HCT116 (cell line): ENCODE measurements around the gene SNX13. TPM values are rescaled to one million over a fixed set of nuclear protein-coding genes. Genes with fewer than 3 reads are reported as not detected.

Source experiments
- ATAC-seq: fragments of 200-7000 bp; cut with Tn5 transposase; 2 replicates; pipeline ENCODE4 v1.9.1; 2020; ENCODE audit warnings: mild to moderate bottlenecking, moderate library complexity
- BruUV-seq: library from RNA; stranded (reverse); fragments of 400-500 nt; replicated peaks from 2 replicates; lab custom pipeline; 2021; lab: Mats Ljungman, UMichigan
- CTCF ChIA-PET: fragments of 300-600 bp; sonication (Branson Sonifier 250); formaldehyde crosslinking; loops from one replicate; lab custom pipeline; 2021; ENCODE audit warnings: antibody characterized with exemption; lab: Charles Lee
- POLR2A ChIA-PET: fragments of 300-600, 350-600 bp; sonication (Branson Sonifier 250); formaldehyde crosslinking; loops from one replicate; lab custom pipeline; 2021; ENCODE audit warnings: antibody characterized with exemption; lab: Charles Lee
- RAD21 ChIA-PET, 2 experiments: fragments of 300-600 bp; sonication (Branson Sonifier 250); formaldehyde crosslinking; loops; one replicate each; lab custom pipeline; 2023; ENCODE audit warnings: low total read pairs in 2 of 2; ENCODE audit not compliant: uncharacterized antibody in 2 of 2, unreplicated experiment in 2 of 2, low non-redundant PET in 1 of 2; lab: Charles Lee
- DNase-seq: peaks from one replicate; pipeline ENCODE4 v3.0.0-alpha.2; 2010; ENCODE audit warnings: low read depth, low spot score
- H2AFZ ChIP-seq: fragments of 200-600 bp; shearing (Covaris generic), sonication (generic); 2 replicates; pipeline ENCODE4 v1.6.1; 2017; ENCODE audit warnings: low read depth, mixed run types, mixed read lengths, antibody characterized with exemption, low read length; ENCODE audit not compliant: poor library complexity, severe bottlenecking
- H3K27ac ChIP-seq: 2 replicates; pipeline ENCODE4 v1.5.1; 2012; ENCODE audit warnings: low read depth, low read length
- H3K27me3 ChIP-seq: fragments of 200-600 bp; sonication (generic); 2 replicates; pipeline ENCODE4 v1.6.1; 2016; ENCODE audit warnings: mixed run types, low read length, mixed read lengths; ENCODE audit not compliant: insufficient read depth
- H3K36me3 ChIP-seq, 2 experiments: fragments of 200-500 bp in 1 of 2; fragments of 200-600 bp in 1 of 2; sonication (Bioruptor generic) in 1 of 2; sonication (generic) in 1 of 2; 2 replicates each; pipeline versions ENCODE4 v1.5.1 to v1.6.1; 2014 to 2016; ENCODE audit warnings: low read length in 2 of 2, inconsistent platforms in 1 of 2, mixed read lengths in 1 of 2, mixed run types in 1 of 2; ENCODE audit not compliant: insufficient read depth in 2 of 2, control insufficient read depth in 1 of 2
- H3K4me1 ChIP-seq, 2 experiments: fragments of 200-600 bp in 1 of 2; sonication (generic) in 1 of 2; 2 replicates each; pipeline versions ENCODE4 v1.5.1 to v1.6.1; 2012 to 2017; ENCODE audit warnings: low read length in 2 of 2, inconsistent platforms in 1 of 2, mild to moderate bottlenecking in 1 of 2, mixed read lengths in 1 of 2, mixed run types in 1 of 2, moderate library complexity in 1 of 2; ENCODE audit not compliant: insufficient read depth in 2 of 2, control insufficient read depth in 1 of 2
- H3K4me2 ChIP-seq: fragments of 200-600 bp; sonication (generic); 2 replicates; pipeline ENCODE4 v1.6.1; 2017; ENCODE audit warnings: mixed run types, low read length, mixed read lengths
- H3K4me3 ChIP-seq, 2 experiments: fragments of 200-600 bp in 1 of 2; sonication (generic) in 1 of 2; replicated peaks in 1 of 2; 2 replicates each; pipeline ENCODE4 v1.5.1; 2011 to 2016; ENCODE audit warnings: low read length in 2 of 2, control low read depth in 1 of 2, low read depth in 1 of 2, mild to moderate bottlenecking in 1 of 2, mixed read lengths in 1 of 2, mixed run types in 1 of 2
- H3K79me2 ChIP-seq: fragments of 200-600 bp; sonication (generic); 2 replicates; pipeline ENCODE4 v1.6.1; 2017; ENCODE audit warnings: mild to moderate bottlenecking, mixed run types, low read length, moderate library complexity, mixed read lengths; ENCODE audit not compliant: insufficient read depth
- H3K9ac ChIP-seq: fragments of 200-600 bp; sonication (generic); 2 replicates; pipeline ENCODE4 v1.6.1; 2016; ENCODE audit warnings: low read length, mixed read lengths
- H3K9me2 ChIP-seq: fragments of 200-600 bp; sonication (generic), shearing (Covaris generic); 2 replicates; pipeline ENCODE4 v1.6.1; 2017; ENCODE audit warnings: mixed run types, mild to moderate bottlenecking, moderate library complexity; ENCODE audit not compliant: insufficient read depth
- H3K9me3 ChIP-seq, 2 experiments: fragments of 200-500 bp in 1 of 2; fragments of 200-600 bp in 1 of 2; sonication (Bioruptor generic) in 1 of 2; sonication (generic) in 1 of 2; 2 replicates each; pipeline ENCODE4 v1.6.1; 2014 to 2017; ENCODE audit warnings: low read length in 2 of 2, mixed read lengths in 2 of 2, inconsistent platforms in 1 of 2, low read depth in 1 of 2, mild to moderate bottlenecking in 1 of 2, mixed run types in 1 of 2, moderate library complexity in 1 of 2; ENCODE audit not compliant: control insufficient read depth in 1 of 2, insufficient read depth in 1 of 2
- H4K20me1 ChIP-seq: fragments of 200-600 bp; sonication (generic), shearing (Covaris generic); 2 replicates; pipeline ENCODE4 v1.6.1; 2017; ENCODE audit warnings: mixed run types, mild to moderate bottlenecking, moderate library complexity; ENCODE audit not compliant: insufficient read depth
- CBX3 ChIP-seq: IDR thresholded peaks from 2 replicates; pipeline ENCODE4 v1.6.1; 2012; ENCODE audit warnings: low read depth
- ELF1 ChIP-seq: IDR thresholded peaks from 2 replicates; pipeline ENCODE4 v1.6.1; 2012; ENCODE audit warnings: low read depth, borderline replicate concordance
- FOSL1 ChIP-seq: IDR thresholded peaks from 2 replicates; pipeline ENCODE4 v1.6.1; 2012; ENCODE audit warnings: low read depth
- MAX ChIP-seq: IDR thresholded peaks from 2 replicates; pipeline ENCODE4 v1.6.1; 2012
- POLR2A ChIP-seq: IDR thresholded peaks from 2 replicates; pipeline ENCODE4 v1.7.0; 2011; ENCODE audit warnings: borderline replicate concordance; ENCODE audit not compliant: insufficient read depth, insufficient read length; ENCODE audit errors: extremely low read depth
- SRF ChIP-seq: IDR thresholded peaks from 2 replicates; pipeline ENCODE4 v1.6.1; 2012; ENCODE audit warnings: low read depth
- YY1 ChIP-seq: IDR thresholded peaks from 2 replicates; pipeline ENCODE4 v1.6.1; 2011; ENCODE audit warnings: low read length, low read depth, moderate library complexity, mild to moderate bottlenecking; ENCODE audit not compliant: insufficient replicate concordance; ENCODE audit errors: extremely low read depth
- ZFX ChIP-seq: fragments of 450-650 bp; IDR thresholded peaks from 2 replicates; pipeline ENCODE4 v1.6.1; 2017
- intact Hi-C: fragments of 100-400 bp; cut with micrococcal nuclease; formaldehyde crosslinking; loops from 2 replicates; pipeline ENCODE4 v1.10.0; 2022
- total RNA-seq: library from RNA; stranded (reverse); gene quantifications from one replicate; pipeline ENCODE4 v1.2.1, GENCODE V29; 2021; ENCODE audit not compliant: unreplicated experiment
- TF ChIP-seq, protein P1 (sequence below): IDR thresholded peaks from 2 replicates; pipeline ENCODE4 v1.6.1; 2012
- TF ChIP-seq, protein P2 (sequence below): IDR thresholded peaks from 2 replicates; pipeline ENCODE4 v1.6.1; 2011; ENCODE audit warnings: mild to moderate bottlenecking, low read length, moderate library complexity; ENCODE audit not compliant: insufficient replicate concordance; ENCODE audit errors: extremely low read depth

SNX13 gene
- total RNA-seq, 1 experiment from 2014 or later, result 33.4 TPM

- Histone ChIP-seq H3K36me3 (no peaks in the 10 kb centered on the region), H3K9me3 (no peaks in the 10 kb centered on the region), H3K4me3 (no peak overlapping the region), H3K9me2 (no peaks in the 10 kb centered on the region), H2AFZ (no peak overlapping the region), H3K27me3 (no peaks in the 10 kb centered on the region), H3K9ac (no peak overlapping the region), H3K27ac (no peak overlapping the region), H3K79me2 (no peaks in the 10 kb centered on the region), H4K20me1 (no peaks in the 10 kb centered on the region), H3K4me1 (no peaks in the 10 kb centered on the region), H3K4me2 (no peak overlapping the region)
- TF ChIP-seq, protein P1, sequence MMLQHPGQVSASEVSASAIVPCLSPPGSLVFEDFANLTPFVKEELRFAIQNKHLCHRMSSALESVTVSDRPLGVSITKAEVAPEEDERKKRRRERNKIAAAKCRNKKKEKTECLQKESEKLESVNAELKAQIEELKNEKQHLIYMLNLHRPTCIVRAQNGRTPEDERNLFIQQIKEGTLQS, result no peak
- TF ChIP-seq ZFX (no peak), ELF1 (no peak), MAX (no peak), FOSL1 (no peak), POLR2A (no peak), CBX3 (no peak), YY1 (no peak), SRF (no peak)
- TF ChIP-seq, protein P2, sequence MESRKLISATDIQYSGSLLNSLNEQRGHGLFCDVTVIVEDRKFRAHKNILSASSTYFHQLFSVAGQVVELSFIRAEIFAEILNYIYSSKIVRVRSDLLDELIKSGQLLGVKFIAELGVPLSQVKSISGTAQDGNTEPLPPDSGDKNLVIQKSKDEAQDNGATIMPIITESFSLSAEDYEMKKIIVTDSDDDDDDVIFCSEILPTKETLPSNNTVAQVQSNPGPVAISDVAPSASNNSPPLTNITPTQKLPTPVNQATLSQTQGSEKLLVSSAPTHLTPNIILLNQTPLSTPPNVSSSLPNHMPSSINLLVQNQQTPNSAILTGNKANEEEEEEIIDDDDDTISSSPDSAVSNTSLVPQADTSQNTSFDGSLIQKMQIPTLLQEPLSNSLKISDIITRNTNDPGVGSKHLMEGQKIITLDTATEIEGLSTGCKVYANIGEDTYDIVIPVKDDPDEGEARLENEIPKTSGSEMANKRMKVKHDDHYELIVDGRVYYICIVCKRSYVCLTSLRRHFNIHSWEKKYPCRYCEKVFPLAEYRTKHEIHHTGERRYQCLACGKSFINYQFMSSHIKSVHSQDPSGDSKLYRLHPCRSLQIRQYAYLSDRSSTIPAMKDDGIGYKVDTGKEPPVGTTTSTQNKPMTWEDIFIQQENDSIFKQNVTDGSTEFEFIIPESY, result no peak
- DNase-seq (no peak), ATAC-seq (no peak)
- no TSS peak for BruUV-seq
- intact Hi-C loops, result no loop called here
- RAD21 ChIA-PET, result no interaction called here
- CTCF ChIA-PET, result no interaction called here
- POLR2A ChIA-PET, result no interaction called here
Observed at GRCh38 chr7:17952387-17952786, 12.1 kb upstream of the SNX13 start.
